Body of pancreas (tissue), 4 donors: Measurements from ENCODE around the gene NOTCH2. TPM values are rescaled to one million over a fixed set of nuclear protein-coding genes. Genes with fewer than 3 reads are reported as not detected.
A peak's percentile ranks its signal among the peaks of the same experiment; 100 is the strongest.
"Not testable (repeated sequence)": the region's sequence is repeated elsewhere in the genome, so short reads cannot be mapped to it uniquely, and the experiment has no call there.

Experiments used
- ATAC-seq: fragments of 150-250 bp; one replicate; pipeline ENCODE4 v1.9.1; 2016
- DNase-seq, 4 donors: peaks; one replicate each; pipeline ENCODE4 v3.0.0-alpha.2; 2019
- H3K27ac ChIP-seq, 4 donors: fragments of 200-600 bp; sonication (generic); 1 replicate in 3 of 4; 2 replicates in 1 of 4; pipeline versions ENCODE4 v1.5.1 to v1.6.1; 2016 to 2019; ENCODE audit warnings: mild to moderate bottlenecking in 1 of 4, mixed read lengths in 1 of 4, moderate library complexity in 1 of 4
- H3K27me3 ChIP-seq, 2 donors: fragments of 200-600 bp; sonication (generic); one replicate each; pipeline ENCODE4 v1.6.0; 2016; ENCODE audit warnings: mild to moderate bottlenecking in 1 of 2
- H3K36me3 ChIP-seq, 2 donors: fragments of 200-600 bp; sonication (generic); replicated peaks in 1 of 2; 2 replicates each; pipeline ENCODE4 v1.5.1; 2016; ENCODE audit warnings: low read depth in 2 of 2; ENCODE audit not compliant: insufficient read depth in 1 of 2
- H3K4me1 ChIP-seq: fragments of 200-600 bp; sonication (generic); one replicate; pipeline ENCODE4 v1.6.0; 2016
- H3K4me3 ChIP-seq, 2 donors: fragments of 200-600 bp; sonication (generic); 1 replicate in 1 of 2; 2 replicates in 1 of 2; pipeline ENCODE4 v1.5.1; 2016 to 2019
- H3K9me3 ChIP-seq, 3 donors: fragments of 200-600 bp; sonication (generic); 1 replicate in 2 of 3; 2 replicates in 1 of 3; pipeline ENCODE4 v1.5.1; 2016
- WGBS, 2 donors: methylation state at CpG; one replicate each; pipeline ENCODE4 v1.1.5; 2017; 5-methylcytosine and 5-hydroxymethylcytosine counted together
- intact Hi-C: fragments of 100-400 bp; cut with DNase I; formaldehyde crosslinking; loops from one replicate; pipeline ENCODE4 v1.15.1; 2023
- total RNA-seq, 2 donors: library from RNA; depleted of rRNA; stranded (reverse); fragments of >200 nt; gene quantifications; one replicate each; pipeline ENCODE4 v1.1.0, GENCODE V29; 2016

Gene NOTCH2
- total RNA-seq, 2 donors from 2014 or later: 39.6 to 65.9 TPM

DNA sequence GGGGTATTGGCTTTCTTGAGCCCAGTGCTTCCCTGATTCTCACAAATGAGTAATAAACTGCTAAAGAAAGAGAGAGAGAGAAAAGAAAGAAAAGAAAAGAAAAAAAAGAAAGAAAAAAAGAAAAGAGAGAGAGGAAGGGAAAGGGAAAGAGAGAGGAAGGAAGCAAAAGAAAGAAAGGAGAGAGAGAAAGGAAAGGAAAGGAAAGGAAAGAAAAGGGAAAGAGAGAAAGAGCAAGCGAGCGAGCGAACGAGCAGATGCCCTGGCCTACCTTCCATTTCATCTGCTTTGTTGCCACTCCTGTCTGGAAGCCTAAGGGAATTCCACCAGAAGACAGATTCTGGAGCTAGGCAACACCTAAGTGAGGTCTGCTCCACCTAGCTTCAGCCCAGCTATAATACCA, 27.7 kb downstream of the NOTCH2 start:
- H3K27me3 ChIP-seq, ATAC-seq, H3K4me3 ChIP-seq, H3K36me3 ChIP-seq, intact Hi-C loops, DNase-seq, H3K27ac ChIP-seq, H3K4me1 ChIP-seq, H3K9me3 ChIP-seq: not testable (repeated sequence)
- WGBS, 2 donors: 94% methylated on average over 4 of the region's 4 CpGs; no CpG with 5 or more reads in 1 of the 2 donors

DNA sequence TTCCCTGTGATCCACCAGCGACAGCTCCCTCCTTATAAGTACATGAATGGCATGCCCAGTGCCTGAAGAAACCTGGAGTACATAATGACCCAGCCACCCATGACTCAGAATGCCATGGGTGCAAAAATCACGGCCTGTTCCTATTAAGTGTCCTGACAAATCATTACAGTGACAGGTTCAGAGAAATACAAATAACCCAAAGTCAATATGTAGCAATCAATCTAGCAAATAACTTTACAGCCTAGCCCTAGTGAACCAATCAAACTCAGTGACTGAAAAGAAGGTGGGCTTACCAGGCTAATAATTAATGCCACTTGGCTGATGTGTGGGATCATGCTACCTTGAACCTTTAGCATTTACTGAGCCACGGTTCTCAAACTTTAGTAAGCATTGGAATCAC, 37.2 kb downstream of the NOTCH2 start:
- H3K9me3 ChIP-seq, H3K4me1 ChIP-seq, ATAC-seq, H3K36me3 ChIP-seq, intact Hi-C loops, H3K4me3 ChIP-seq, H3K27me3 ChIP-seq: not testable (repeated sequence)
- WGBS, 2 donors: no CpG with 5 or more reads among the region's 3 CpGs
- DNase-seq: peak in 1 of 4 donors; percentile 46
- H3K27ac ChIP-seq: peak overlapping the region in 2 of 4 donors; percentile 61 to 64

- 0 to 29% methylated on average over 1 of the region's 1 CpG for WGBS, 2 donors
Measured at GRCh38 chr1:120023791-120024190, 45.7 kb downstream of the NOTCH2 start.

GRCh38 chr1:120014978-120015377, 54.5 kb downstream of the NOTCH2 start:
- DNase-seq: peak in 1 of 4 donors; percentile 15
- 33 to 46% methylated on average over 4 to 6 of the region's 7 CpGs for WGBS, 2 donors

More at GRCh38 chr1:120023791-120024190, 45.7 kb downstream of the NOTCH2 start:
- H3K4me1 ChIP-seq, ATAC-seq, H3K9me3 ChIP-seq, H3K27me3 ChIP-seq, H3K36me3 ChIP-seq, H3K4me3 ChIP-seq, DNase-seq, intact Hi-C loops, H3K27ac ChIP-seq: not testable (repeated sequence)

DNA sequence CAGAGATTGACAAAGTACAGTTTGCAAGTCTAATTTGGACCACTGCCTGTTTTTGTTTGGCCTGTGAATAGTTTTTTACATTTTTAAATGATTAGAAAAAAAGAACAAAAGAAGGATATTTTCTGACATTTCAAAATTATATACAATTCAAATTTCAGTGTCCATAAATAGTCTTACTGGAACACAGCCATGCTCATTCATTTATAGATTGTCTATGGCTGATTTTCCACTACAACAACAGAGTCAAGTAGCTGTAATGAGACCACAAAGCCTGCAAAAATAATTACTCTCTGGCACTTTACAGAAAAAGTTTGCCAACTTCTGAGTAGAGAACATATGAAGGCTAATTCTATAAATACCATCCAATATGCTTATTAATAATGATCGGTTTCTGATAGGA, 61.1 kb downstream of the NOTCH2 start:
- intact Hi-C loops, H3K27me3 ChIP-seq, H3K4me1 ChIP-seq, DNase-seq, H3K27ac ChIP-seq, H3K4me3 ChIP-seq, H3K36me3 ChIP-seq, H3K9me3 ChIP-seq, ATAC-seq: not testable (repeated sequence)
- 100% methylated on average over 1 of the region's 1 CpG; no CpG with 5 or more reads in 1 of the 2 donors for WGBS, 2 donors

More at GRCh38 chr1:120014978-120015377, 54.5 kb downstream of the NOTCH2 start:
- H3K36me3 ChIP-seq, H3K27me3 ChIP-seq, intact Hi-C loops, ATAC-seq, H3K9me3 ChIP-seq, H3K27ac ChIP-seq, H3K4me3 ChIP-seq, H3K4me1 ChIP-seq: not testable (repeated sequence)

DNA sequence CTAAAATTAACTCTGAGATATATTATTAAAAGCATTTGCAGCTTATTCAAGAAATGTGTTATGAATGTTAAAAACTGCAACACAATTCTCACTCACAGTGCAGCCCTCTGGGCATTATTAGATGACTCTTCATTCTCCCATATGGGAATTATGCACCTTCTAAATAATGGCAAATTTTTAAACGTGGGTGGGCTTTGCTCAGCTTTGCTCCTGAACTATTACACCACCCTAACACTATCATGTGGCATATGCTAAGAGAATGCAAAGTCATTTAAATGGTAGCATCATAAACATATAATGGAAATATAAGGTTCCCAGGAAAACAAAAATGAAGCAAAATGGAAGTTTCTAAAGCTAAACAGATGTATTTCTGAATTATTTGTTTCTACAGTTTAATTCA, 61.6 kb downstream of the NOTCH2 start:
- WGBS, 2 donors: no CpG with 5 or more reads among the region's 1 CpG

GRCh38 chr1:120001035-120001434, 68.4 kb downstream of the NOTCH2 start:
- H3K36me3 ChIP-seq, intact Hi-C loops, ATAC-seq, H3K4me3 ChIP-seq, H3K4me1 ChIP-seq, H3K27ac ChIP-seq, DNase-seq, H3K9me3 ChIP-seq, H3K27me3 ChIP-seq: not testable (repeated sequence)
- 96 to 99% methylated on average over 8 to 9 of the region's 9 CpGs for WGBS, 2 donors

More for the DNA sequence above, 61.6 kb downstream of the NOTCH2 start:
- H3K9me3 ChIP-seq, H3K4me1 ChIP-seq, intact Hi-C loops, DNase-seq, H3K27me3 ChIP-seq, ATAC-seq, H3K4me3 ChIP-seq, H3K36me3 ChIP-seq, H3K27ac ChIP-seq: not testable (repeated sequence)

DNA sequence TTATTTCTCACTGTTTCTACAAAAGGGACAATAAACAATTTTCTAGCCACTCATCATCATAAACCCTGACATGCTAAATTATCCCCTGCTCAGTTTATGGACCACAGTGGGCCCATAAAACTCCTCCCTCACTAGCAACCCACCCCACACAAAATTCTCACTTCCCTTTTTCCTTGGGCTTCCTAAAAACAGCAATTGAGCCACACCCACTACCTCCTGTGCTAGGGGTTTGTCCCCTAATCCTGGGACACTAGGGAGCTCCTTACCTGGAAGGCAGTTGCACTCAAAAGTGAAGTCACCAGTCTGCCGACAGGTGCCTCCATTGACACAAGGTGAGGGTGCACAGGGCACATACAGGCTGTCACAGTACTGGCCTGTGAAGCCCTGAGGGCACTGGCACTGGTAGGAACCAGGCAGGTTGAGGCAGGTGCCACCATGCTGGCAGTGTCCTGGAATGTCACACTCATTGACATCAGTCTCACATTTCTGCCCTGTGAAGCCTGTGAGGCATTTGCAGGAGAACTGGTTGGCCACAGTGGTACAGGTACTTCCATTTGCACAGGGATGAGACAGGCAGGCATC, 72.6 kb downstream of the NOTCH2 start:
- H3K36me3 ChIP-seq, H3K27me3 ChIP-seq, H3K9me3 ChIP-seq, H3K4me3 ChIP-seq, DNase-seq, ATAC-seq, H3K27ac ChIP-seq, intact Hi-C loops, H3K4me1 ChIP-seq: not testable (repeated sequence)
- 88 to 100% methylated on average over 1 of the region's 1 CpG for WGBS, 2 donors

GRCh38 chr1:119995975-119996374, 73.5 kb downstream of the NOTCH2 start:
- H3K4me1 ChIP-seq, H3K36me3 ChIP-seq, DNase-seq, intact Hi-C loops, ATAC-seq, H3K9me3 ChIP-seq, H3K27me3 ChIP-seq, H3K27ac ChIP-seq, H3K4me3 ChIP-seq: not testable (repeated sequence)
- 57% methylated on average over 1 of the region's 2 CpGs; no CpG with 5 or more reads in 1 of the 2 donors for WGBS, 2 donors
